Measurements from ENCODE around the gene BST2.

BST2 gene

DNA sequence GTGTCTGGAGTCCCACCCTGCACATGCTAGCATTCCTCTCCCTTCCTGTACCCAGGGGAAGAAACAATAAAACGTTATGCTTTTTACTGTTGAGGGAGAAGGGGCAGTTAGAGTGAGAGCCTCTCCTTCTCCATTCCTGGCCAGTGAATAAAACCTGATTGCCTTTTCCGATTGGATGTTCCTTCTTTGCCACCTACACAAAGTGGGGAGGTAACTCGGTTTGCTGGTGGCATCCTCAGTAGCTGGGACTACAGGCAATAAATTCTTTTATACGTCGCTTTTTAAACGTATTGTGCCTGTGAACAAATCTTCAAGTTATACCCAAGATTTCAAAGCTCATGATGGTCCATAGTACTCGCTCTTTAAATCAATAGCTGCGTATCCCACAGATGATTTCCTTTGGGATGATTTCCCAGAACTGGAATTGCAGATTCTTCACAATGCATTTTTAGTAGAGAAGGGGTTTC lies 13.8 kb upstream of the BST2 start:
- no peak for DNase-seq

DNA sequence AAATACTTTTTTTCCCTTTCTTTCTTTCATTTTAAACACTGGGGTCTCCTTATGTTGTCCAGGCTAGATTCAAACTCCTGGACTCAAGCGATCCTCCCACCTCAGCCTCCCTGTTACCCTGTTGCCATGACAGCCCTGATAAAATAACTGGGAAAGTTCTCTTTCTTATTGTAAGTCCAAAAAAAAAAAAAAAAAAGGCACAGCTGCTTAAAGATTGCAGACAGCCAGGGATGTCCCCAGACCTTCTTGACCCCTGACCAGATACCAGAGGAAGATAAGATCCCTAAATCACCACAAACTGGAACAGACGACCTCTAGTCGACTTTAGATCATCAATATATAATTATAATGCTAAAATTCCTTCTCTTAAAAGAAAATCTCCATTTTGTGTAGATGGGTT lies 13.3 kb upstream of the BST2 start:
- no peak for DNase-seq

DNA sequence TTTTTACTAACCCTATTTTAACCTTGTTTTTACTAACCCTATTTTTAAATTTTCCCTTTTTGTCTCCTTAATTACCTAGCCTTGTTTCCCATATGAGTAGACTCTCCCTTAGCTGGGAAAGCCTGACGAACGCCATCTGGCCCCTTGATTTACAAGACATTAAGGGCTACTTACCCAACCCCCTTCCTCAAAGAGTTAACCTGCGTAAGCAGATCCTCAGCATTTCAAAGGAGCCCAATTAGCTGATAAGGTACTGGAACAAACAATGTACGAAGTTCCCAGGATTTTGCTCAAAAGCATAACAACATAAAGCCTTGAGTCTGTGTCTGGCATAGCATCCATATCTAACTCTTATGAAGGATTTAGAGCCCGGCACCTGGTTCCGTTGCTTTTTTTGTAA lies 9.7 kb upstream of the BST2 start:
- DNase-seq, result peak; percentile 7

DNA sequence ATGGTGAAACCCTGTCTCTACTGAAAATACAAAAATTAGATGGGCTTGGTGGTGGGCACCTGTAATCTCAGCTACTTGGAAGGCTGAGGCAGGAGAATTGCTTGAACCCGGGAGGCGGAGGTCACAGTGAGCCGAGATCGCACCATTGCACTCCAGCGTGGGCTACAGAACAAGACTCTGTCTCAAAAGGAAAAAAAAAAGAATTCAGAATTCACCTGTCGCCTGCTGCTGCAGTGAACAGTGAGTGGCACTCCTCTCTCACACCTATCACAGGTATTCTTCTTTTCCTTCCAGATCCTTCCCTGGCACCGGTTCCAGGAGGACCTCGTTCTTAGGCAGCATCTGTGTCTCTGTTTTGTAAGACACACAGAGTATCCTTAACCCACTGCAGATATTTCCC lies 8.7 kb upstream of the BST2 start:
- no peak for DNase-seq

DNA sequence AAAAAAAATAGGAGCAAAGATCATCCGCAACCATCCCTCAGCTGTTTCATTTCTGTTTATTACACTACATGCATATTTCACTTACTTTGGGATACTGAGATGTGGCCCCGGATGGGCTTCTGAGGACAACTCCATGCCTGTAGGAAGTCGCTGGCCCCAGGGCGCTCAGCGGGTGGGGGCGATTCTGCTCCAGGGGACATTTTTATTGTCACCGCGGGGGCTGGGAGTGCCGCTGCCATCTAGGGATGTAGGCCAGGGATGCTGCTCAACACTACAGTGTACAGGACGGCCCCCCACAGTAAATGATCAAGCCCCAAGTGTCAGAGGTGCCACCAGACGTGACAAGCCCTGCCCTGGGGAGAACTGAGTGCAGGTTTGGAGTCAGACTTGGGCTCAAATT lies 6.4 kb upstream of the BST2 start:
- DNase-seq, result no peak

DNA sequence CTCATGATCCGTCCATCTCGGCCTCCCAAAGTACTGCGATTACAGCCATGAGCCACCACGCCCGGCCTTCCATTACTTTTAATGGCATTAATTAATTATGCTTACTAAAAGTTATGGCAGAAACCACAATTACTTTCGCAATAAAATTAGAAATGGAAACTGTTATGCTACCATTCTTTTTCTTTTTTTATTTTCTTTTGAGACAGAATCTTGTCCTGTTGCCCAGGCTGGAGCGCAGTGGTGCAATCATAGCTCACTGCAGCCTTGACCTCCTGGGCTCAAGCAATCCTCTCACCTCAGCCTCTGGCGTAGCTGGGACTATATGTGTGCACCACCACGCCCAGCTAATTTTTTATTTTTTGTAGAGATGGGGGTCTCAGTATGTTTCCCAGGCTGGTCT lies 4.6 kb upstream of the BST2 start:
- DNase-seq, result no peak

DNA sequence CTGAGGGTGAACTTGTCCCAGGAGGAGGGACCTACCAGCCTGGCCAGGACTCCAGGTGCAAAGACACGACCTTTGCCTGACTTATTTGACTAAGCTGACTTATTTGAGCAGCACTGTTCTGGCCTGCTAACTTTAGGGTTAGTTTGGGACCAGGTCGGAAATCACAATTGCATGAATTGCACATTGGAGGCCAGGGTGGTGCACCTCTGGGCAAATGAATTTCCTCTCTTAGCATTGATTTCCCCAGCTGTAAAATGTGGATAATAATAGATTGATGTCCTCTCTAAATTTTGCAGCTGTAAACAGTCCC lies 1.4 kb upstream of the BST2 start:
- no peak for DNase-seq

DNA sequence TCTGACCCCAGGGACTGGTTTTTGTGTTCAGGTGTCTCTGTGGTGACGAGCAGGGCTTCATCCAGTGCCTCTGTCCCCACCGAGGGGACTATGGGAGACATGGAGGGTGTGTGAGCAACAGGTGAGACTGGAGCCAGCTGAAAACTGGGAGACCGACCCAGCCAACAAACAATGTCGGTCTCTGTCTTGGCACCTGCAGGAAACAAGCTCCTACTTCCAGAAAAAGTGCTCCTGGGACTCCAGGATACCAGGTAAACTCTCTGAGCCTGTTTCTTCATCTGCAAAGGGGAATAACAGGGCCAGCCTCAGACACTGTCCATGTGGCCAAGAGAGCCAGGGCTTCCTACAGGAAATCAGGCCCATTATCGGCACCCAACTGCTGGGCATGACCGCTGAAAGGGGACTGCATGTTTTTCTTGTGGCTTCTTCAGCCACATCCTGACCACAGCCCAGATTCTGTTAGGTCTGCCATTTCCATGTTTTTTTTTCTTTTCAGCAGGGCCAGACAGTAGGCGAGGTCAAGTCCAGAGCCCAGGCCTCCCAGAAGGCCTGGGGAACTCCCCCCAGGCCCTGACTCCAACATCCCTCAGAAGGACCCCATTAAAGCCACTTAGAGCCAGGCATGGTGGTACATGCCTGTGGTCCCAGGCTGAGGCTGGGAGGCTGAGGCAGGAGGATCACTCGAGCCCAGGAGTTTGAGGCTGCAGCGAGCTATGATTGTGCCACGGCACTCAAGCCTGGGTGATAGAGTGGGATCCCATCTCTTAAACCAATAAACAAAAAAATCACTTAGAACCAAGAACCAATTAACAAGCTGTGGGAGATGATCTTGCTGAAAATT lies 836 bp upstream of the BST2 start:
- no peak for DNase-seq

DNA sequence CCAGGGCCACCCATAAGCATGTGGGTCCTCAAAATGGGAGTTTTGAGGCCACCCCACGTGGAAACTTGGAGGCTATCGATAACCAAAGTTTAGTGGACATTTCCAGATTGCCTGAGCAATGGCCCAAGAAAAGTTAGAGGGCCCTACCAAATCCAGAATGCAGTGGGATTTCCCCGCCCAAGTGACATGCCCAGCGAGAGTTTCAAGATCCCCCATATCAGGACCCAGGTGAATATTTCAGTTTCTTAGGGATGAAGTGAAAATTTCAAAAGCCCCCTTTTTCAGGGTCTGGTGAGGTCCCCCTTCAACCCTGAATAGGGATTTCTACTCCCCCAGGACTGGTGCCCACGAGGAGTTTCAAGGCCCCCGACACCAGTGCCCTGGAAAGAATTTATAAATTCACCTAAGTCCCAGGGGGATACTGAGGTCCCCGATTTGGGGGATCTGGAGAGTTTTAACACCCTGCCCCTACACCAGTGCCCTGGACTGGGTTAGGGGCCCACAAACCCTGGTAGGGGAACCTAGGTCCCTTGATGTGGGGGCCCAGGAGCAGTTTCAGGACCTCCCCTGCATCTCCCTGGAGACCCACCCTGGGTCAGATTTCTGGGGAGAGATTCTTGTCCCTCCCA lies 695 bp downstream of the BST2 start:
- no peak for DNase-seq

DNA sequence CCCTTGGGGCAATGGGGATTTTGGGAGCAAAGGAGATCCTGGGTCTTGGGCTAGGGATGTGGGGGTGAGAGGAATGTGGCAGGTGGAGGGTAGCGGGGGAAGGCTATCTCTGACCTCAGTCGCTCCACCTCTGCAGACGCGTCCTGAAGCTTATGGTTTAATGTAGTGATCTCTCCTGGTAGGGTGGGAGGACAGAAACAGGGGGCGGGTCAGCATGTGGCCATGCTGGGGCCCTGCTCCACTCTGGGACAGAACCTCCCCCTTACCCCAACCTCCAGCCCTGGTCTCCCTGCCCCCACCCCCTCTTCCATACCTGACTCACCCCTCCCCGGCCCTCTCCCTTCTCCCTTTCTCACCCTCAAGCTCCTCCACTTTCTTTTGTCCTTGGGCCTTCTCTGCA lies 1.4 kb downstream of the BST2 start:
- DNase-seq, result no peak

DNA sequence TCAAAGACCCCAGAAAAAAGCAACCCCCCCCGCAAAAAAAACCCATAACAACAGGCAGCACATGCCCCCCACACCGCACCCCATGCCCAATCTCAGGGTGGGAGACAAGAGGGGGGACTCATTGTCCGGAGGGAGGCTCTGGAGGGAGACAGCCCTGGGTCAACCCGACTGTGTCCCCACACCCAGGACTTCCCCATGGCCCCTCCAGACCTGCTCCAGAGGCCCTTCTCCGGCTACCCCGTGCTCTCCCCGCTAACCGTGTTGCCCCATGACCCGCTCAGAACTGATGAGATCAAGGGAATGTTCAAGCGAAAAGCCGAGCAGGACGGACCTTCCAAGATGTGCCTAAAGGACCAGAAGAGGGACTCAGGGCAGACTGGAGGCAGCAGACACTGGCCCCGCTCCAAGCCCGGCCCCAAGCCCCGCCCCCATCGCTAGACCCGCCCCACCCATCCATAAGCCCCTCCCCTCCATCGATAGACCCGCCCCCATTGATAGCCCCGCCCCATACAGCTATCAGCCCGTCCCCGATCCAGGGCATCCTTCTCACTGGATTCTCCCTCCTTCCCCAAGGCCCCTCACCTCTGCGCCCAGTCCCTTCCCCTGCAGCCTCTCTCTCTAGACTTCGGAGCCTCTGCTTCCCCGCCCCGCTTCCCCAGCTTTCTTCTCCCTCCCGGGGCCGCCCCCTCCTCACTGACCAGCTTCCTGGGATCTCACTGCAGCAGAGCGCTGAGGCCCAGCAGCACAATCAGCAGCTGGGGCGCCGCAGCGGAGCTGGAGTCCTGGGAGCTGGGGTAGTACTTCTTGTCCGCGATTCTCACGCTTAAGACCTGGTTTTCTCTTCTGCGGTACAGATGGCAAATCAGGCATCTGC lies 2.2 kb downstream of the BST2 start:
- no peak for DNase-seq

DNA sequence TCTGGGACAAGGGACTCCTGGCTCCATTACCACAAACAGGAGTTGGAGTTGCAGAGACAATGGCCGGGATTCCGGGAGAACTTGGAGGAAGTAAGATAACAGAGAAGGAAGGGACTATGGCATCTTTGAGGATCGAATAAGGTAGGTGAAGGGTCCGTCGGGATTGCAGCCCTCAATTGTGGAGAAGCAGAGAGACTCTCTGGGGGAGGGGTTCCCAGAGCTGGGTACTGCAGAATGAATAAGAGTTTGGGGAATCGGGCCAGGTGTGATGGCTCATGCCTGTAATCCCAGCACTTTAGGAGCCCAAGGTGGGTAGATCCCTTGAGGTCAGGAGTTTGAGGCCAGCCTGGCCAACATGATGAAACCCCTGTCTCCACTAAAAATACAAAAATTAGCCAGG lies 3.8 kb downstream of the BST2 start:
- DNase-seq, result no peak

DNA sequence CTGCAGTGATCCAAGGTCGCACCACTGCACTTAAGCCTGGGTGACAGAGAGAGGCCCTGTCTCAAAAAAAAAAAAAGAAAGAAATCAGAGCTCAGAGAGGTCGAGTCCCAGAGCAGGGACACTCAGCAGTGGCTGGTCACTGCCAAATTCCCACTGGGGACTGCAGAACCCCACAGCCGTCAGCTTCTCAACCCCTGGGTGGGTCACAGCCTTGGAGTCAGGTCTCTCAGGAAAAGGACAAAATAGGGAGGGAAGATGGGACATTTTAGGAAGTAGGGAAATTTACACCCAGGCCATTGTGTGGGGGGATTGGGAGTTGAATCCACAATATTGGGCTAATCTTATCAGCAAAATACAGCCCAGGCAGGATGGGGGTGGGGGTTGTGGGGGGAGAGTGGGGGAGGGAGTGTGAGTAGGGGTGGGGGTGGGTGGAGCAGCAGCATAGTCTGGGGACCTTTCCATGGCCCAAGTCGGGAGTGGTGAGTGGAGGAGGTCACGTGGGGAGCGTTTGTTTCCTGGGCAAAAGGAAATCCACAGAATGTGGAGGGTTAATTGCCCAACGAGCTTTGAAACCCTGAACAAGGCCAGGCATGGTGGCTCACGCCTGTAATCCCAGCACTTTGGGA lies 6.4 kb downstream of the BST2 start:
- no peak for DNase-seq

DNA sequence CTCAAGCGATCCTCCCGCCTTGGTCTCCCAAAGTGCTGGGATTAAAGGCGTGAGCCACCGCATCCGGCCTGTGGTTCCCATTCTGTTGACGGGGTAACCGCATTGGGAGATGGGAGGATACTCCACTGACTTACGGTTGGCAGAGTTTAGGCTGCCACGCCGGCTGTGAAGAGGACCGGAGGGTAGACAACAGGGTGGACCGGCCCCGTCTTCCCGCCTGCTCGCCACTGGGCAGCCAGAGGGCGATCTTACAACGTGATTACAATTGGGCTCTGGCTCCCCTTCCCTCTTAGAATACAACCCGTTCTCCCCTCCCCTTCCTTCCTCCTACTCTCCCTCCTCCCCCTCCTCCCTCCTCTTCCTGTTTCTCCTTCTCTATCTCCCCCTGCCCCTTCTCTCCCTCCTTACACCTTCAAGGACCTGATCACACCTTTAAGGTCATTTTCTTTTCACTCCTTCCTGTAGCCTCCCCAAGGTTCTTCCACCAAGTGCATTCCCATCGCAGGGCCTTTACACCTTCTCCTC lies 10.5 kb downstream of the BST2 start:
- DNase-seq, result no peak

DNA sequence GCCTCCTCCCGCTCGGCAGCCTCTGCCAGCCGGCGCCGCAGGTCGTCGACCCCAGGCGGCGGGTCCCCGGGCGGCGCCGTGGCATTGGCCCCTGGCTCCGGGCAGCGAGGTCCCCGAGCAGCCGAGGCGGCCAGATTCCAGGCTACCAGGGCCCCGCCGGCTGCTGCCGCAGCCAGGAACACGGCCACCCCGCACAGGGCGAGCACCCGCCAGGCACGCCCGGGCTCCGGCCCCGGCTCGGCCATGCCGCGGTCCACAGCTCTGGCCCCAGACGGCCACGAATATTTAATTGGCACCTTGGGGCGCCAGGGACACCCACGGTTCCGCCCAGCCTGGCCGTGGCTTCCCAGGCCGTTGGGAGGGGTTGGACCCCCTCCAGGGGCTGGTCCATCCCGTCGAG lies 11.5 kb downstream of the BST2 start, which contains the start of gene CCDC194:
CCDC194 (minus strand) TSS at position 283 of the 400 bp plus-strand sequence; CDS start at position 245, 38 bp downstream.
- DNase-seq, result no peak

DNA sequence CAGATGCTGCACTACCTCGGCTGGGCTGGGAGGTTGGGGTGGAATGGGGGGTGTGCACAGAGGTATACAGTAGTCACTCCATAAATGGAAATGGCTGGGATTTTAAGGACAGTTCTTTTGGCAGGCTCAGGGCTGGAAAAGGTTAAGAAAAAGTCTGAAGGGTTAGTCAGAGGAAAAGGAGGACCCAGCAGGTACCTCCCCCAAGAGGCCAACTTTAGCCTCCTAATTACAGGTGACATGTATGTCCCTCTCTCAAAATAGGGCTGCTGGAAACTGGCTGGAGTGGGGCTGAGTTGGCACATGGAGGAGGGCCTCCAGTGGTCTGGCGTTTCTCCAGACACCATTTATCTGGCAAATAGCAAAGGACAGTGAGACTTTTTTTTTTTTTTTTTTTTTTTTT lies 12.4 kb downstream of the BST2 start:
- no peak for DNase-seq

DNA sequence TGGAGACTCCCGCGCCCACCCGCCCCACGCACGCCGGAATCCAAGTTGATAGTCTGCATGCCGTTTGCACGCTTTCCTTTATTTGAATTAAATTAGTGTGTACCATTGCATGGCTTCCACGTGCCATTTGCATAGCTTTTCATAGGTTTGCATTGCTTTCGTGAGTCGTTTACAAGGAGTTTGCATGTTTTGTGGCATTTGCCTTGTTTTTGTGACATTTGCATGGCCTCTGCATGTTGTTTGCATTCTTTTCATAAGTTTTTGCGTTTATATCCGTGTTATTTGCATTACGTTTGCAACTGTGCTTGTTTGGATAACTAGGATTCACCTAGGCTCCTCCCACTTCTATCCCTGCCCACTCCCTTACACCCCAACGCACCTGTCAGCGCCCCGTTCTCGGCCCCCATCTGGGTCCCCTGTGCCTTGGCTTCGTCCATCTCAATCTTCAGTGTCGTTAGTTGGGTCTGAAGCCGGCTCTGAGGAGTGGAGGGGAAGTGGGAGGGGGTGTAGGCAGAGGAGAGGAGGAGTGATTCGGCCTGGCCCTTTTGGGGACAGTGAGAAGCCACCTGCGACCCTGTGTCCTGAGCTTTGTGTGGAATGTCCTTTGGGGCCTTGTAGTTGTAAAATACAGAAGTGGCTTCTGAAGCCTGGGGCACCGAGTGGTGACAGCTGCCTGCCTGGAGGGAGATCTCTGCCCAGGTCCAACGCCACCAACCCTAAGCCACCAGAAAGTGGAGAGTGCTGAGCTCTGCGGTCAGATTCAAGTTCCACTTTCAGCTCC lies 13.9 kb downstream of the BST2 start:
- no peak for DNase-seq

DNA sequence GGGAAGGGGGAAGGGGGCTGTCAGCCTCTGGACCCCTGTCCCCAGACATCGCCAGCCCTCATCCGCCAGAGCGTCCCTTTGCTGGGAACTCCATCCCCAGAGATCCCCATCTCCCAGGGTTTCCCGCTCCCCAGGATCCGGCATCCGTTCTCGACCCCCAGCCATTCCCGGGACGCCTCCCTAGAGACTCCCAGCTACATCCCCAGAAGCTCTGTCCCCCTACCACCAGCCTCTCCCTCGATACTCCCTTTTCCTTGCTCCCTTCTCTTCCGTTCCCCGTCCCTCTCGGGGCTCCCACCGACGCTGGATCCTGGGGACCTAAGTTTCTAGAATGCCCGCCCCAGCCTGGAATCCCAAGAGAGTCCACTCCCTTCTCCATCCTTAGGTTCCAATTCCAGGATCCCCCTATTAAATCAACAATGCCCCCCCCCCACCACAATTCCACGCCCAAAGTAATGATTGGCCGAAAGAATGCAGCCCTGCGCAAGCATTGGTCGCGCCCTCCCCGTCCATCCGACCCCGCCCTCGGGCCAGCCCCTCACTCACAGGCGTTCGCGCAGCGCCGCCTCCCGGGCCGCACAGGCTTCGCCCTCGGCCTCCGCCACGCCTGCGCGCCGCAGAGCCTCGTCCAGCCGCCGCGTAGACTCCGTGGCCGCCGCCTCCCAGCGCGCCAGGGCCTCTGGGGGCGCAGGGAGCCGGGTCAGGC lies 14.6 kb downstream of the BST2 start:
- peak; percentile 56 for DNase-seq

DNA sequence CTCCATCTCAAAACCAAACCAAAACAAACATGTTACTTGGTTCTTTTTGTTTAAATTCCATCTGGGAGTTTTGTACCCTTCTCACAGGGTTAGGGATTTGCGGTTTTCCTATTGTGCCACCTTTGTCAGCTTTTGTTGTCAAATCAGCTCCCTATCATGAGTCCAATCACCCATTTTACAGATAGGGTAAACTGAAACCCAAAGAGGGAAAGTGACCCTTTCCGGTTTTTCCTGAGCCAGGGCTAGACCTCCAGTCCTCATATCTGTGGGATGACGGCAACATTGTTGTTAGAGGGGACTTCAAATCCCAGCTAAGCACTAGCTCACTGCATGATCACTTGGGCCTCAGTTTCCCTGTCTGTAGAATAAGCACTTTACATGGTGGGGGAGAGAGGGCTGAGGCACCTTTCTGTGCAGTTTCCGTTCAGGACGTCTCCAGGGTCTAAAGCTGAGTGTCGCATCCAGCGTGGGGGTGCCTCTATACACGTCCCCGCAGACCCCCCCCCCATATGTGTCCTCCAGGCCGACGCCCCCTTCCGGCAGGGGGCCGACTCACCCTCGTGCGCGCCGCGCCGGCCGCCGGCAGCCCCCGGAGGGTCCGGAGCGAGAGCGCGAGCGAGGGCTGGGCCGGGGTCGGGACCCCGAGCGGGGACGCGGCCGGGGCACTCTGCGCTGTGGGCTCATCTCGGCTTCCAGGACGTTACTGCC lies 15.3 kb downstream of the BST2 start:
- DNase-seq, result no peak

DNA sequence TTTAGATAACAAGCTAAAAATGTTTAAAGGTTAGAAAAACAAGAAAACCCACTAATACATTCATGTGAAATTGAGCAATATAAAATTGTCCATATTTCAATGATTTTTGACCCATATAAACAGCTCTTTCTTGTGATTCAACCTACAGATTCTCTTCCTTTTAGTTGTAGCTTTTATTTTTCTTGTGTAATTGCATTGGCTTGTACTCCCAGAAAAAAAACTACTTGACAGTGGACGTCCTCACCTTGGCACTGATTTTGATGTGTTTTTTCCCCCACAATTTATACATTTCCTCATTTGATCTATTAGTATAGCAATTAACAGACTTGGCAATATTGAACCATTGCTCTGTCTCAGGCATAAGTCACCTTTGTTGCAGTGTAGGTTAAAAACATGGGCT lies 16.1 kb downstream of the BST2 start:
- no peak for DNase-seq
